GM19468 (cell line): ENCODE measurements around the gene MORC3.
"Not testable (repeated sequence)": the region's sequence is repeated elsewhere in the genome, so short reads cannot be mapped to it uniquely, and the experiment has no call there.

Experiments used
- ATAC-seq: cut with Tn5 transposase; IDR thresholded peaks from one replicate; pipeline ENCODE4 v1.9.1; 2021; ENCODE audit warnings: mild to moderate bottlenecking, moderate library complexity, moderate number of reproducible peaks; ENCODE audit not compliant: unreplicated experiment; ENCODE audit errors: extremely low read depth

Gene MORC3

DNA sequence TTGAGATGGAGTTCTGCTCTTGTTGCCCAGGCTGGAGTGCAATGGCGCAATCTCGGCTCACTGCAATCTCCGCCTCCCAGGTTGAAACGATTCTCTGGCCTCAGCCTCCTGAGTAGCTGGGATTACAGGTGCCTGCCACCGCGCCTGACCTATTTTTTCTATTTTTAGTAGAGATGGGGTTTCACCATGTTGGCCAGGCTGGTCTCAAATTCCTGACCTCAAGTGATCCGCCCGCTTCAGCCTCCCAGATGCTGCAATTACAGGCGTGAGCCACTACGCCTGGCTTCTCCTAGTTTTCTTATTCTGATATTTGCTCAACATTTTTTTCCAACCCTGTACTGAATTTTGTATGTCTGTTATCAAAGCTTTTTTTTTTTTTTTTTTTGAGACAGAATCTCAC lies 62.7 kb downstream of the MORC3 start:
- not testable (repeated sequence) for ATAC-seq

DNA sequence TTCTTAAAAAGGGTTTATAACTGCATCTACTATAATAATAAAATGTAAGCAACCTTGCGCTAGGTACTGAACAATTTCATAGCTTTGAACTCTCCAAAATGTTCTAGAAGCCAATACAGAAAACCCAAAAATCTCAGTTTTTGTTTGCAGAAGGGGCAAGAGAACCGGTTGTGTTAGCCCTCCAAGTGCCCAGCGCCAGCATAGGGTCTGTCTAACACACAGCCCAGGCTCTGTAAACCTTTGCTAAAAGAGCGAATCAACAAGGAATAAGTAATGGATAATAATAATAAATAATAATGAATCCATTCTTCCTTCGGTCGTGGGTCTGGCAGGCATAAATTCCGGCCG lies 64.9 kb downstream of the MORC3 start:
- ATAC-seq = no peak

DNA sequence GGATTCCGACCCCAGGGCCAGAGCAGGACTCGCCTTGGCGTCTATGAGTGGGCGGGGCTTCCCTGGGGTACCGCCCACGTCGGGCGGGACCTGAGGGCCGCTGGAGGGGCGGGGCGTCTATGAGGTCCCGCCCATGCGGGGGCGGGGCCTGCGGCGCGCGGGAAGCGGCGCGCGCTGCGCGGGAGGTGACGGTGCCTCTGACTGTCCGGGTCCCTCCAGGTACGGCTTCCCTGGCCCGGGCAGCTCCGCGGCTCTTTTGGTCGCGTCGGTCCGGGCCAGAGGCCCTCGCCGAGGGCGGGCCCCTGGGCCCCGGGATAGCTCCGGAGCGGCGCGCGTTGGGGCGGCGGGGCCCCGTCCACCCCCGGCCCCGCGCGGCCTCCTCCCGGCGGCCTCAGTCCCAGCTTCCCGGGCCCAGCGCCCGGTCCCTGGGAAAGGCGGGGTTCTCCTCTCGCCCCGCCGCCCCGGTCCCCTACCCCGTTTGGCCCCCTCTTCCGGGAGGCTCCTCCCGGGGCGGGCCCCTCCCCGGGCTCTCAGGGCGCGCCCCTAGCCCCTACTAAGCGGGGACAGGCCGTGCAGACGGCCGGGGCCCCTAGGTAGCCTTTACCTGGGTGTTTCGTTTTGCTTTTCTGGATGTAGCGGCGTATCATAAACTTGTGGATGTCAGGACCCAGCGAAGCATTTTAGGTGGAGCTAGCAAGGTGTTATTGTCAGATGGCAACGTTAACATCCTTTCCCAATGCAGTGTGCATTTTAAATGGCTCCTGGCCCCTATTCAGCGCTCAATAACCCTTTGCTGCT lies 65.4 kb downstream of the MORC3 start, which contains the start of gene CHAF1B:
TSS of gene CHAF1B (plus strand) at position 160 of the 798 bp plus-strand sequence. CDS start 745 bp downstream, outside the sequence.
- ATAC-seq = peak; percentile 73

DNA sequence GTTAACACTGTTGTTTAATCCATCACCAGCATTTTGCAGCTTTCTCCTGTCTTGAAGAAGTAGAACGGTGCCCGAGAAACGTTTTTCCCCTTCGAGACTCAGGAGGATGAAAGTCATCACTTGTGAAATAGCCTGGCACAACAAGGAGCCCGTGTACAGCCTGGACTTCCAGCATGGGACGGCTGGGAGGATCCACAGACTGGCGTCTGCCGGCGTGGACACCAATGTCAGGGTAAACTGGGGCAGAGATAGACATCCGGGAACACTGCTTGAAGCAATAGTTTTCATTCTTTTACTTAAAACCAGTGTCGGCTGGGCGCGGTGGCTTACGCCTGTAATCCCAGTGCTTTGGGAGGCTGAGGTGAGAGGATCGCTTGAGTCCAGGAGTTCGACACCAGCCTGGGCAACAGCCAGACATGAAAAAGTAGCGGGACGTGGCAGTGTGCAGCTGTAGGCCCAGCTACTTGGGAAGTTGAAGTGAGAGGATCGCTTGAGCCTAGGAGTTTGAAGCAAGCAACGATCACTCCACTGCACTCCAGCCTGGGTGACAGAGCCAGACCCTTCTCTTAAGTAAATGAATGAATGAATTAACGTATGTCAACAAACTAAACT lies 66.1 kb downstream of the MORC3 start:
- no peak for ATAC-seq

DNA sequence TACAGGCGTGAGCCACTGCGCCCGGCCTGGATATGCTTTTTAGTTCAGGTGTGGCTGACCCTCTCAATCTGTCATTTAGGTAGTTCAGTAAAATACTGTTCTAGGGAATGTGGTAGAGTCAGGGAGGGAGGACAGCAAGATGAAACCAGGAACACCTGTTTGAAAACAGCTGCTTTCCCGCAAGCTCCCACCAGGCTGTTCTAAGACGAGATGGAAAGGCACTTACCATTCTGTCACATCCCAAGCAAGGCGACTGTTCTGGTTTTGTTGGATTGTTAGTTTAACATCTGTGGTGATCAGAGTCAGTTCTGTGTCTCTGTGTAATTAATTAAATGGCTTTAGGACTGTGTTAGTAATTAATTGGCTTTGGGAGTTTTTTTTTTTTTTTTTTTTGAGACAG lies 68.1 kb downstream of the MORC3 start:
- ATAC-seq = no peak

DNA sequence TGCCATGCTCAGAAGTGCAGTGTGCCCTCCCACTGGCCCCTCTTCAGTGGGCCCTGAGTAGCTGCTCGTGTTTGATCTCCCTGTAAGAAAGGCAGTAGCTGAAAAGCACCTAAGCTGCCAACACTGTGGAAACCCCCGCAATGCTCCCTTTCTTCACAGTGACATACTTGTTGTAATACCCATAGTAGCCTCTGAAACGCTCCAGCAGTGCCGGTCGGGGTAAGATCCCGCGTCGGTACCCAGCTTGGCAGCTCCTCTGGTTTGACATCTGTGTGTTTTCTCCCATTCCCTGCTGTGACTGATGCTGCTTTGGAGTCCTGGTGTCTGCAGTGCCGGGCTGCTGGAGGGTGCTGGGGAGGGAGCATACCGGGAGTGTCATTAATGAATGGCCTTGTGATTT lies 68.8 kb downstream of the MORC3 start:
- no peak for ATAC-seq

DNA sequence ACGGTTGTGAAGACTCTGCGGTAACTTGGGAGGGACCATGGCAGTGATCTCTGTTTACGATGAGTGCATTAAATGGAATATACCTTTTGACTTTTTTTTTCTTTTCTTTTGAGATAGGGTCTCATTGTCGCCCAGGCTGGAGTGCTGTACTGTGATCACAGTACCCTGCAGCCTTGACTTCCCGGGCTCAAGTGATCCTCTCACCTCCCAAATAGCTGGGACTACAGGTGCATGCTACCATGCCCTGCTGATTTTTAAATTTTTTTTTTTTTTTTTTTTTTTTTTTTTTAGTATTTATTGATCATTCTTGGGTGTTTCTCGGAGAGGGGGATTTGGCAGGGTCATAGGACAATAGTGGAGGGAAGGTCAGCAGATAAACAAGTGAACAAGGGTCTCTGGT lies 71.7 kb downstream of the MORC3 start:
- ATAC-seq = not testable (repeated sequence)

DNA sequence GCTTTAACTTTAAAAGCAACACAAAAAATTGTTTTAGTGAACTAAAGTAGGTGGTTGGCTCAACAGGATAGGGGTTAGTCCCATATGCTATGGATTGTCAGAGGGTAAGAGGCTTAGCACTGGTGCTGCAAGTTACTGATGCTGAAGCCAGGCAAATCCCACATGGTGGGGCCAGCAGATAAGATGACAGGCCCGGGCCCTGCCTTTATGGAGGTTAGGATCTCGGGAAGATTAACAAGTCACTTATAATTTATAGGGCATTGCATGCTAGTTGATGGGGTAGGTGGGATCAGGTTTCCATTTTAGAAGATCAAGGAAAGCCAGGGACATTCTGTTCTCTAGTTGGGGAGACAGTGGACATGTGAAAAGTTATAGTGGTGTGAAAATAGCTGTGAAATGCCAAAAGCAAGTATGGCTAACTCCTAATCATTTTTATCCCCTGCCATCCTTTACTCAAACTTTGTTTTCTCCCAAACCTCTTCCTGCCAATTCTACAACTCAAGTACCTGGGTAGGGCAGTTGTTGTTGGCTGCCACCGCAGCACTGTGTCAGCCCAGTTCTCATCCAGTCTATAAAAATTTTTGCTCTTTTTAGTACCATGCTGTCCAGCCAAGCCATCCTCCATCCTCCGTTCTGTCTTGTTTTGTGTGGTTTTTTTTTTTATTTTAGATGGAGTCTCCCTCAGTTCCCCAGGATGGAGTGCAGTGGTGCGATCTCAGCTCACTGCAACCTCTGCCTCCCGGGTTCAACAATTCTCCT lies 75.5 kb downstream of the MORC3 start:
- no peak for ATAC-seq

DNA sequence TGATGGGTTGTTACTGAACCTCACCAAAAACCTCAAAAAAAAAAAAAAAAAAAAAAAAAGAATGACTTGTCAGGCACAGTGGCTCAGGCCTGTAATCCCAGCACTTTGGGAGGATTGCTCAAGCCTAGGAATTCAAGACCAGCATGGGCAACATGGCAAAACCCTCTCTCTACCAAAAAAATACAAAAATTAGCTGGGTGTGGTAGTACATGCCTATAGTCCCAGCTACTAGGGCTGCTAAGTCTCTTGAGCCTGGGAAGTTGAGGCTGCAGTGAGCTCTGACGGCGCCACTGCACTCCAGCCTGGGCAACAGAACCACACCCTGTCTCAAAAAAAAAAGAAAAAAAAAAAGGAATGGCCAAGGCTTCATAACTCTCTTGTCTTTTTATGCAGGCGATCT lies 76.3 kb downstream of the MORC3 start:
- ATAC-seq = no peak

DNA sequence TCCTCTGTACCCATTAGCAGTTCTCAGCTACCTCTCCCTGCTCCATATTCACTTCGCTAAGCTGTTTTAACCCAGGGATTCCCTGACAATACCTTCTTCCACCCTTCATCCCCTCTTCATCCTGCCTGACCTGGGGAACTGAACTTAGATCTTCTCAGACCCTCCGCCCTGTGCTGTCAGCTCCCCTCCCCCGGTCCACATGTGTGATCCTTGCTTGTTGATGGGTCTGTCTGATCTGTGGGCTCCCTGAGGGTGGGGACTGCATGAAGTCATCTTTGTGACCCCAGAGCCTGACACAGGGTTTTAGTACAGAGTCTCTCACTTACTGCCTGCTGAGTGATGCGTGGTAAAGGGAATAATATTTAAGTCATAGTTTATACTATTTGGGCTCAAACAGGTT lies 77.0 kb downstream of the MORC3 start:
- no peak for ATAC-seq

DNA sequence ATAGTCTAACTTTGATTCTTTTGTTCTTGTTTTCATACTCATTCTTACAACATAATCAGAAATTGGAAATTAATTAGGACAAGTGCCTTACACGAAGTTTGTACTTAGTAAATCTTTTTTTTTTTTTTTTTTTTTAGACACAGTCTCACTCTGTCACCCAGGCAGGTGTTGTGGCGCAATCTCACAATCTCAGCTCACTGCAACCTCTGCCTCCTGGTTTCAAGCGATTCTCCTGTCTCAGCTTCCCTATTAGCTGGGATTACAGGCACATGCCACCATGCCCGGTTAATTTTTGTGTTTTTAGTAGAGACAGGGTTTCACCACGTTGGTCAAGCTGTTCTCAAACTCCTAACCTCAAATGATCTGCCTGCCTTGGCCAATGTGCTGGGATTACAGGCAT lies 77.6 kb downstream of the MORC3 start:
- no peak for ATAC-seq

DNA sequence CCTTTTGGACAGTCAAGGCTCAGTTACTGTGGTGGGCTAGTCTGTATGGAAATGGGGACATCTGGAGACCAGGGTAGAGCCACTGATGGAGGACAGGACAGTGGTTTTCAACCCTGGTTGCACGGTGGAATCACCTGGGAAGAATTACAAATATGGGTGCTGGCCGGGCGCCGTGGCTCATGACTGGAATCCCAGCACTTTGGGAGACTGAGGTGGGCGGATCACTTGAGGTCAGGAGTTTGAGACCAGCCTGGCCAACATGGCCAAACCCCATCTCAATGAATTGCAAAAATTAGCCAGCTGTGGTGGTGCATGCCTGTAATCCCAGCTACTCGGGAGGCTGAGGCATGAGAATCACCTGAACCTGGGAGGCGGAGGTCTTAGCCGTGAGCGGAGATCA lies 79.7 kb downstream of the MORC3 start:
- ATAC-seq = not testable (repeated sequence)

DNA sequence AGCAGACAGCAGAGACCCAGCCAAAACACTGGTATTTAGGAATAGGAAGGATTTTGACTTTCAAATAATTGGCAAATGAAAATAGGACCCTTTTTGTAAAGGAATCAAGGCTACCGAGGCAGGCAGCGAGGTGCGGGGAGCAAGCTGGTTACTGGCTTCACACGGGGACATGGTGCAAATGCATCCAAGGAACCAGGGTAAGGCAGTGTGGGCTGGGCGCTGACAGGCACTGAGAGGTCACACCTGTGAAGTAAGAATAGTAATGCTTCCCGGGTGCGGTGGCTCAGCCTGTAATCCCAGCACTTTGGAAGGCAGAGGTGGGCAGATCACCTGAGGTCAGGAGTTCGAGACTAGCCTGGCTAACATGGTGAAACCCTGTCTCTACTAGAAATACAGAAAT lies 80.7 kb downstream of the MORC3 start:
- ATAC-seq = no peak

DNA sequence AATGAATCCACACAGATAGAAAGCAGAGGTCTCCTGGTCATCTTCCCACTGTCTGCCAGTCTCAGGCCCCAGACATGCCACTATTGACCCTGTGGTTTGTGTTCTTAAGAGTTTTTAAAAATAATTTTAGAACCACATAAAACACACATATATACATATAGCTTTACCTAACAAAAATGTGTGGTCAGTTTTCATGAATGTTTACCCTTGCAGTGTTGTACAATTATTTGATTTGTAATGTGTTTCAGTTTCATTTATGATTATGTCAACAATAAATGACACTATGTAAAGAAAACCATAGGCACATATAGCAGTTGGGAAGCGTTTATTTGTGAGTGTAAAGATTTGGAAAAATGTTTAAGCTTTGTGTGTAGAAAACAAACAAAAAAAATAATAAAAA lies 82.3 kb downstream of the MORC3 start:
- no peak for ATAC-seq

DNA sequence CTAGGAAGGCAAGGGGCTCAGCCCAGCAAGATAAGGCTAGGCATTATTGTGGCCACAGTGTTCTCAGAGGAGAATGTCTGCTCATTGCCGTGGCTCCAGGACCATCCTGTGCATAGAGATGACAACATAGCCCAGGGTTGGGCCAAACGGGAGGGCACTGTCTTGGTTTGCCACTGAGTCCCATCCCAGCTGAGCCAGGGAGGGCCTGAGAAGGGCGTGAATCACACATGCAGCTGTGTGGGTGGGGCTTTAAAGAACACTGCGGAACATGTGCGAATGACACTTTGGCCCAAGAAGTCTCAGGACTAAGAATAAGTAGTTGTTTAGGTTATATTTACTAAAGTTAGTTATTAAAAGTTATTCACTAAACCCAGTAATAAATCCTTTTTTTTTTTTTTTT lies 83.7 kb downstream of the MORC3 start:
- no peak for ATAC-seq

DNA sequence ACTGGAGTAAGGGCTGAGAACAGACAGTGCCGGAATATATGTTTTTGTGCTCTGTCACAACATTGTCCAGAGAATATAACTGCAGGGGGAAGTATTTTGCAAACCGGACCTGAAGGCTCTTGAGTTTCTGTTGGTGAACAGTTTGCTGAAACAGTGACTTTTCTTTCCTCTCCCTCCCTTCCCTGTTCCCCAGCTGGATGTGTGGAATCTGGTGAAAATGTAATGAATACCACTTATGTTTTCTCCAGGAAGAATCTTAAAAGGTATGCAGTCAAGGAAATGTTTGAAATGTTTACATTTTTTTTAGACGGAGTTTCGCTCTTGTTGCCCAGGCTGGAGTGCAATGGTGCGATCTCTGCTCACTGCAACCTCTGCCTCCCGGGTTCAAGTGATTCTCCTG lies 88.6 kb downstream of the MORC3 start:
- no peak for ATAC-seq

DNA sequence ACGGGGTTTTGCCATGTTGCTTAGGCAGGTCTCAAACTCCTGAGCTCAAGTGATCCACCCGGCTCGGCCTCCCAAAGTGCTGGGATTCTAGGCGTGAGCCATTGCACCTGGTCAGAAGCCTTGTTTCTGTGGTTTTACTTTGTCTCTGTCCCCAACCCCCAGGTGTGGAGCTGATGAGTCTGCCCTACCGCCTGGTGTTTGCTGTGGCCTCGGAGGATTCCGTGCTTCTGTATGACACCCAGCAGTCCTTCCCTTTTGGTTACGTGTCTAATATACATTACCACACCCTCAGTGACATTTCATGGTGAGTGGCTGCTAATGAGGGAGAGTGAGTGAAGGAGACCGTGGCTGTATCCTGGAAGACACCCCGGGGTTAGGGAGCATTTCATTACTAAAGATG lies 91.3 kb downstream of the MORC3 start:
- ATAC-seq = no peak

DNA sequence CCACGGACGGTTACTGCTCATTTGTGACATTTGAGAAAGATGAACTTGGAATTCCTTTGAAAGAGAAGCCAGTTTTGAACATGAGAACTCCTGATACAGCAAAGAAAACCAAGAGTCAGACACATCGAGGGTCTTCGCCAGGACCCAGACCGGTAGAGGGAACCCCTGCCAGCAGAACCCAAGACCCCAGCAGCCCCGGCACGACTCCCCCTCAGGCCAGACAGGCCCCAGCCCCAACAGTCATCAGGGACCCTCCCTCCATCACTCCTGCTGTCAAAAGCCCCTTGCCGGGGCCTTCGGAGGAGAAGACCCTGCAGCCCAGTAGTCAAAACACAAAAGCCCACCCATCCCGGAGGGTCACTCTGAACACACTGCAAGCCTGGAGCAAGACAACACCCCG lies 92.9 kb downstream of the MORC3 start:
- no peak for ATAC-seq

DNA sequence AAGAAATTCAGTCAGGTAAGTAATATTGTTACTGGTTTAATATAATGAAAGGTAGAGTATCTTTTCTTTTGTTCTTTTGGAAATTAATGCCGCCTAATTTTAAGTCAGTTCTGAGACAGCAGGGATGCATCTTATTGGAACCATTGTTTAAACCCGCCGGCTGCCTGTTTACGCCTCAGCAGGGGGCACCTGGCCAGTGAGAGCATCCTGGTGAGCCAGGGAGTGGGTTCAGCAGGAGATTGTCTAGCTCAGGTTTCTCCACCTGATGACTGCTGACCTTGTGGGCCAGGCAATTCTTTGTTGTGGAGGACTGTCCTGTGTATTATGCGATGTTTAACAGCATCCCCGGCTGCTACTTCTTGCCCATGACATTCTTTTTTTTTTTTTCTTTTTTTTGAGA lies 95.4 kb downstream of the MORC3 start:
- ATAC-seq = no peak

DNA sequence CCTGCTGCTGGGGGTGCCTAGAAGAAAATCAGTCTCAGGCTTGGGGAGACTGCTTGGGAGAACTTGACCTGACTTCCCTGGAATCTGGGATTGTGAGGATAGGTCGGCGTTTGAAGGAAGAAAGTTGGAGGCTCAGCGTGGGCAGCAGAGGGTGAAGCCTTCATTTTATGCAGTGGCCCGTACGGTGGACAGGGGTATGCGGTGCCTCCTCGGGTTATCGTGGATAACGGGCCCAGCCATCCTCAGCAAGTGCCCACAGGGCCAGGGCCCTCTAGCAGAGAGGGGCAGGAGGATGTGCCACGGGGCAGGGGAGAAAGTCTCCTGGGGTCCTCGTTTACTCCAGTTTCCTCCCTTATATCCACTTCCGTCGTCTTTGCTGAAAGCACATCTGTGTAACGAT lies 99.2 kb downstream of the MORC3 start:
- ATAC-seq = no peak

DNA sequence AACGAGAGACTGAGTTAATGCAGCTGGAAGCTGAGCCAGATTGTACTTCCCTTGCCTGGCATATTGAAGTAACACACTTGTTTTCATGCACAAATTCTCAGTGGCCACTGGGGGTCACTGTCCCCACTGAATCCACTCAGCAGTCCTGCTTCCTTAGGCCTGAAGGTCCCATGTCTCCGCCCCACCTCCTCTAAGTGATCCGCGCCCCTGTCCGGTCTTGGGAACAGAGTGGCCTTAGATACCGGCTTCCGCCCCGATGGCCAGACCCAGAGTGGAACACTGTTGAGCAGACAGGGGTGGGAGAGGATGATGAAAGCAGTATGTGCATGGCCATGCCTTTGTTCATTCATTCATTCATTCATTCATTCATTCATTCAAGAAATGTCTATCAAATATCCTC lies 100.0 kb downstream of the MORC3 start:
- no peak for ATAC-seq
